SK-N-SH (cell line): Measurements from ENCODE around the gene PSMF1. TPM values are rescaled to one million over a fixed set of nuclear protein-coding genes. Genes with fewer than 3 reads are reported as not detected.

ENCODE experiments used
- CTCF ChIA-PET: fragments of 300-600, 350-600 bp; formaldehyde crosslinking; extraction: SDS; loops from one replicate; lab custom pipeline; 2021; lab: Yijun Ruan, JAX
- POLR2A ChIA-PET: fragments of 350-600 bp; sonication (Branson Sonifier 250); formaldehyde crosslinking; extraction: SDS; loops from one replicate; lab custom pipeline; 2020; ENCODE audit warnings: antibody characterized with exemption, inconsistent platforms; lab: Yijun Ruan, JAX
- DNase-seq: peaks from one replicate; pipeline ENCODE4 v3.0.0; 2012
- H2AFZ ChIP-seq: fragments of 200-600 bp; sonication (generic); 2 replicates; pipeline ENCODE4 v1.8.1; 2016; ENCODE audit warnings: antibody characterized with exemption, mild to moderate bottlenecking, low read depth
- H3F3A ChIP-seq: fragments of 200-600 bp; sonication (generic); replicated peaks from 2 replicates; pipeline ENCODE3; 2016; ENCODE audit warnings: antibody characterized with exemption, mild to moderate bottlenecking; ENCODE audit not compliant: insufficient read depth
- H3K27ac ChIP-seq, 2 experiments: fragments of 200-500 bp in 1 of 2; fragments of 200-600 bp in 1 of 2; sonication (Bioruptor generic) in 1 of 2; sonication (generic), shearing (Covaris generic) in 1 of 2; 2 replicates each; pipeline versions ENCODE4 v1.5.1 to v1.6.1; 2014 to 2016; ENCODE audit warnings: low read depth in 2 of 2, inconsistent platforms in 1 of 2, low read length in 1 of 2, mild to moderate bottlenecking in 1 of 2, mixed read lengths in 1 of 2
- H3K27me3 ChIP-seq: fragments of 200-600 bp; sonication (generic), shearing (Covaris generic); 2 replicates; pipeline ENCODE4 v1.6.1; 2016; ENCODE audit warnings: mixed run types; ENCODE audit not compliant: insufficient read depth
- H3K36me3 ChIP-seq, 2 experiments: fragments of 200-500 bp in 1 of 2; fragments of 200-600 bp in 1 of 2; sonication (Bioruptor generic) in 1 of 2; sonication (generic) in 1 of 2; replicated peaks in 1 of 2; 2 replicates each; pipeline versions ENCODE3 to v1.5.1; 2014 to 2016; ENCODE audit warnings: low read length in 1 of 2, mild to moderate bottlenecking in 1 of 2; ENCODE audit not compliant: insufficient read depth in 2 of 2, control insufficient read depth in 1 of 2
- H3K4me1 ChIP-seq, 2 experiments: fragments of 200-500 bp in 1 of 2; fragments of 200-600 bp in 1 of 2; sonication (Bioruptor generic) in 1 of 2; sonication (generic), shearing (Covaris generic) in 1 of 2; 2 replicates each; pipeline versions ENCODE4 v1.5.1 to v1.6.1; 2014 to 2016; ENCODE audit warnings: low read depth in 1 of 2, low read length in 1 of 2, mixed run types in 1 of 2; ENCODE audit not compliant: insufficient read depth in 2 of 2, control insufficient read depth in 1 of 2
- H3K4me2 ChIP-seq: fragments of 200-600 bp; sonication (generic), shearing (Covaris generic); 2 replicates; pipeline ENCODE4 v1.6.1; 2017; ENCODE audit warnings: mixed run types
- H3K4me3 ChIP-seq, 2 experiments: fragments of 200-500 bp in 1 of 2; fragments of 200-600 bp in 1 of 2; sonication (Bioruptor generic) in 1 of 2; sonication (generic), shearing (Covaris generic) in 1 of 2; 2 replicates each; pipeline versions ENCODE4 v1.5.1 to v1.8.1; 2014 to 2016; ENCODE audit warnings: low read depth in 2 of 2, inconsistent platforms in 1 of 2, low read length in 1 of 2, mild to moderate bottlenecking in 1 of 2, mixed read lengths in 1 of 2, moderate library complexity in 1 of 2
- H3K79me2 ChIP-seq: fragments of 200-600 bp; sonication (generic); 2 replicates; pipeline ENCODE4 v1.8.1; 2017; ENCODE audit warnings: mild to moderate bottlenecking; ENCODE audit not compliant: insufficient read depth
- H3K9ac ChIP-seq: fragments of 200-600 bp; sonication (generic); 2 replicates; pipeline ENCODE4 v1.6.1; 2017; ENCODE audit warnings: mixed run types
- H3K9me2 ChIP-seq: fragments of 200-600 bp; sonication (generic); 2 replicates; pipeline ENCODE4 v1.6.1; 2017; ENCODE audit warnings: mixed run types
- H3K9me3 ChIP-seq: fragments of 200-600 bp; sonication (generic); 2 replicates; pipeline ENCODE4 v1.6.1; 2017; ENCODE audit warnings: mixed run types, mild to moderate bottlenecking, moderate library complexity
- H4K20me1 ChIP-seq: fragments of 200-600 bp; sonication (generic); 2 replicates; pipeline ENCODE4 v1.6.1; 2017; ENCODE audit warnings: mild to moderate bottlenecking, mixed run types; ENCODE audit not compliant: insufficient read depth
- ELF1 ChIP-seq: IDR thresholded peaks from 2 replicates; pipeline ENCODE4 v1.4.0; 2012
- FOSL2 ChIP-seq: IDR thresholded peaks from 2 replicates; pipeline ENCODE4 v1.4.0; 2012; ENCODE audit warnings: low read depth, mild to moderate bottlenecking, moderate library complexity, borderline replicate concordance
- FOXM1 ChIP-seq: IDR thresholded peaks from 2 replicates; pipeline ENCODE4 v1.4.0; 2012; ENCODE audit warnings: low read depth, mild to moderate bottlenecking
- GATA2 ChIP-seq: sonication (generic); formaldehyde crosslinking; IDR thresholded peaks from 2 replicates; pipeline ENCODE4 v1.5.0; 2020; ENCODE audit warnings: mild to moderate bottlenecking, missing genetic modification reagents
- JUND ChIP-seq: IDR thresholded peaks from 2 replicates; pipeline ENCODE4 v1.4.0; 2012
- MXI1 ChIP-seq: IDR thresholded peaks from 2 replicates; pipeline ENCODE4 v1.6.1; 2012; ENCODE audit warnings: mild to moderate bottlenecking, low read depth, low read length, improper control_type of control experiment
- RAD21 ChIP-seq: IDR thresholded peaks from 2 replicates; pipeline ENCODE4 v1.6.1; 2012; ENCODE audit warnings: mild to moderate bottlenecking, low read length
- RCOR1 ChIP-seq: fragments of 150-350 bp; IDR thresholded peaks from 2 replicates; pipeline ENCODE4 v1.6.1; 2017; ENCODE audit warnings: antibody characterized with exemption, low read length
- RXRA ChIP-seq: IDR thresholded peaks from 2 replicates; pipeline ENCODE4 v1.4.0; 2012; ENCODE audit warnings: low read depth, mild to moderate bottlenecking, borderline replicate concordance
- SMC3 ChIP-seq: IDR thresholded peaks from 2 replicates; pipeline ENCODE4 v1.6.1; 2012; ENCODE audit warnings: low read depth, low read length, improper control_type of control experiment
- USF1 ChIP-seq: IDR thresholded peaks from 2 replicates; pipeline ENCODE4 v1.4.0; 2012; ENCODE audit warnings: low read depth, borderline replicate concordance
- WGBS: methylation state at CpG from one replicate; pipeline ENCODE4 v1.1.6; 2017; ENCODE audit warnings: low lambda C conversion rate; 5-methylcytosine and 5-hydroxymethylcytosine counted together
- polyA plus RNA-seq, 3 experiments: library from polyadenylated mRNA; depleted of rRNA; stranded (reverse); fragments of >200 nt; gene quantifications; 2 replicates each; pipeline ENCODE4 v1.2.3, GENCODE V29; 2012
- TF ChIP-seq, protein P1 (sequence below): fragments of 150-350 bp; IDR thresholded peaks from 2 replicates; pipeline ENCODE4 v1.6.1; 2016; ENCODE audit warnings: mild to moderate bottlenecking, low read depth, low read length
- TF ChIP-seq, protein P2 (sequence below): fragments of 200-600 bp; sonication (generic); IDR thresholded peaks from 2 replicates; pipeline ENCODE4 v1.6.1; 2017; ENCODE audit warnings: antibody characterized with exemption, mild to moderate bottlenecking, moderate library complexity

Gene PSMF1
- polyA plus RNA-seq, 1 of the 3 experiments (the other 2 are of a cell fraction), result 103 TPM

GRCh38 chr20:1212607-1213396 is 94.4 kb downstream of the PSMF1 start:
- no peaks in the 10 kb centered on the region for H3K9me3 ChIP-seq
- POLR2A ChIA-PET, result no interaction called here
- no peaks in the 10 kb centered on the region for H3K36me3 ChIP-seq
- no peaks in the 10 kb centered on the region; the same call in 1 of the 2 replicates for H3K27me3 ChIP-seq
- H3K9ac ChIP-seq, result no peak overlapping the region
- no peak overlapping the region for H3K4me2 ChIP-seq
- H2AFZ ChIP-seq, result no peak overlapping the region
- H3K4me3 ChIP-seq, result no peak overlapping the region; a peak in 1 of 4 replicates
- no peaks in the 10 kb centered on the region for H3K79me2 ChIP-seq
- CTCF ChIA-PET, result interaction anchor here (0.6 to 3.9 kb wide), 37 partner anchors 9 to 463 kb away, joined by 3 to 33 read pairs (median 4); partner anchors contain the start of genes C20orf202, FKBP1A, PSMF1 and RAD21L1
- H3K27ac ChIP-seq, result no peak overlapping the region
- H3F3A ChIP-seq, result no peaks in the 10 kb centered on the region
- no peaks in the 10 kb centered on the region for H4K20me1 ChIP-seq
- no peaks in the 10 kb centered on the region; a peak in 1 of 4 replicates for H3K4me1 ChIP-seq
- TF ChIP-seq, protein P1, sequence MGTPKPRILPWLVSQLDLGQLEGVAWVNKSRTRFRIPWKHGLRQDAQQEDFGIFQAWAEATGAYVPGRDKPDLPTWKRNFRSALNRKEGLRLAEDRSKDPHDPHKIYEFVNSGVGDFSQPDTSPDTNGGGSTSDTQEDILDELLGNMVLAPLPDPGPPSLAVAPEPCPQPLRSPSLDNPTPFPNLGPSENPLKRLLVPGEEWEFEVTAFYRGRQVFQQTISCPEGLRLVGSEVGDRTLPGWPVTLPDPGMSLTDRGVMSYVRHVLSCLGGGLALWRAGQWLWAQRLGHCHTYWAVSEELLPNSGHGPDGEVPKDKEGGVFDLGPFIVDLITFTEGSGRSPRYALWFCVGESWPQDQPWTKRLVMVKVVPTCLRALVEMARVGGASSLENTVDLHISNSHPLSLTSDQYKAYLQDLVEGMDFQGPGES, result no peak
- no peak for TF ChIP-seq FOXM1
- TF ChIP-seq RAD21, result peak; percentile 82
- TF ChIP-seq SMC3, result peak; percentile 64
- TF ChIP-seq FOSL2, result no peak
- TF ChIP-seq, protein P2, sequence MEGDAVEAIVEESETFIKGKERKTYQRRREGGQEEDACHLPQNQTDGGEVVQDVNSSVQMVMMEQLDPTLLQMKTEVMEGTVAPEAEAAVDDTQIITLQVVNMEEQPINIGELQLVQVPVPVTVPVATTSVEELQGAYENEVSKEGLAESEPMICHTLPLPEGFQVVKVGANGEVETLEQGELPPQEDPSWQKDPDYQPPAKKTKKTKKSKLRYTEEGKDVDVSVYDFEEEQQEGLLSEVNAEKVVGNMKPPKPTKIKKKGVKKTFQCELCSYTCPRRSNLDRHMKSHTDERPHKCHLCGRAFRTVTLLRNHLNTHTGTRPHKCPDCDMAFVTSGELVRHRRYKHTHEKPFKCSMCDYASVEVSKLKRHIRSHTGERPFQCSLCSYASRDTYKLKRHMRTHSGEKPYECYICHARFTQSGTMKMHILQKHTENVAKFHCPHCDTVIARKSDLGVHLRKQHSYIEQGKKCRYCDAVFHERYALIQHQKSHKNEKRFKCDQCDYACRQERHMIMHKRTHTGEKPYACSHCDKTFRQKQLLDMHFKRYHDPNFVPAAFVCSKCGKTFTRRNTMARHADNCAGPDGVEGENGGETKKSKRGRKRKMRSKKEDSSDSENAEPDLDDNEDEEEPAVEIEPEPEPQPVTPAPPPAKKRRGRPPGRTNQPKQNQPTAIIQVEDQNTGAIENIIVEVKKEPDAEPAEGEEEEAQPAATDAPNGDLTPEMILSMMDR, result peak; percentile 77
- TF ChIP-seq JUND, result no peak
- peak; percentile 57; the same call in 1 of the 2 replicates for TF ChIP-seq ELF1
- no peak for TF ChIP-seq RXRA
- no peak for TF ChIP-seq MXI1
- TF ChIP-seq GATA2, result no peak
- DNase-seq, result peak; percentile 74
- H3K9me2 ChIP-seq, result no peaks in the 10 kb centered on the region
- 16% methylated on average over 18 of the region's 21 CpGs for WGBS

- no peaks in the 10 kb centered on the region for H3K9me2 ChIP-seq
- no peaks in the 10 kb centered on the region for H3F3A ChIP-seq
- H3K36me3 ChIP-seq, result no peaks in the 10 kb centered on the region
- H3K9me3 ChIP-seq, result no peaks in the 10 kb centered on the region
- WGBS, result 39% methylated on average over 4 of the region's 4 CpGs
- no peak for DNase-seq
- no peak overlapping the region for H2AFZ ChIP-seq
- no peaks in the 10 kb centered on the region for H4K20me1 ChIP-seq
- H3K27ac ChIP-seq, result no peak overlapping the region
- TF ChIP-seq USF1 (no peak), SMC3 (no peak), RCOR1 (no peak)
- no peaks in the 10 kb centered on the region for H3K79me2 ChIP-seq
- ChIA-PET CTCF (interaction anchor here (3.9 kb wide), 1 partner anchor 399 kb away, joined by 20 read pairs; no protein-coding TSS in a partner anchor), POLR2A (no interaction called here)
- H3K27me3 ChIP-seq, result no peaks in the 10 kb centered on the region; the same call in 1 of the 2 replicates
- H3K4me1 ChIP-seq, result no peaks in the 10 kb centered on the region; a peak in 1 of 4 replicates
- H3K9ac ChIP-seq, result no peak overlapping the region
- H3K4me3 ChIP-seq, result no peak overlapping the region
- no peak overlapping the region for H3K4me2 ChIP-seq
These were observed 96.4 kb downstream of the PSMF1 start for GRCh38 chr20:1214838-1215261.
